ENCODE data around the gene SMAD7. TPM values are rescaled to one million over a fixed set of nuclear protein-coding genes. Genes with fewer than 3 reads are reported as not detected.

Gene SMAD7
- total and polyA plus RNA-seq, 2 experiments from 2014 or later: 11.8 to 29.8 TPM

- H3K79me2 ChIP-seq (replicated peaks; ENCODE audit: insufficient read depth): no peaks in the 10 kb centered on the region
- no peak overlapping the region for H3K27ac ChIP-seq (ENCODE audit: low read depth)
- peaks cover 13% of the 10 kb centered on the region; the same call in 1 of the 2 replicates for H3K4me1 ChIP-seq (ENCODE audit: insufficient read depth)
- peaks cover 11% of the 10 kb centered on the region for H3K27me3 Mint-ChIP-seq (ENCODE audit: insufficient read depth, low read depth, poor library complexity)
- H3K4me2 ChIP-seq: no peak overlapping the region
- DNase-seq (ENCODE audit: low spot score) (no peak), ATAC-seq (no peak)
- H3F3A ChIP-seq (replicated peaks; ENCODE audit: low read depth): no peaks in the 10 kb centered on the region
- H3K36me3 ChIP-seq (ENCODE audit: insufficient read depth): no peaks in the 10 kb centered on the region
- H3K36me3 Mint-ChIP-seq (ENCODE audit: low read depth): no peaks in the 10 kb centered on the region
- no peak overlapping the region for H3K27ac Mint-ChIP-seq
- H3K9me2 ChIP-seq (ENCODE audit: insufficient read depth): no peaks in the 10 kb centered on the region
- H4K20me1 ChIP-seq (replicated peaks; ENCODE audit: insufficient read depth): no peaks in the 10 kb centered on the region
- H3K4me1 Mint-ChIP-seq: peaks cover 24% of the 10 kb centered on the region
- TF ChIP-seq REST (IDR thresholded peaks at IDR 0.05; ENCODE audit: unreplicated experiment) (no peak), STAT1 (IDR thresholded peaks at IDR 0.05; ENCODE audit: unreplicated experiment) (no peak)
- no peak overlapping the region for H2AFZ ChIP-seq
- no peak overlapping the region for H3K4me3 Mint-ChIP-seq
- no peaks in the 10 kb centered on the region; the same call in 2 of the 3 replicates for H3K9me3 Mint-ChIP-seq
- no peak overlapping the region for H3K4me3 ChIP-seq
- H3K27me3 ChIP-seq (ENCODE audit: insufficient read depth): no peaks in the 10 kb centered on the region
Observed at GRCh38 chr18:48994926-48995835, 44.4 kb upstream of the SMAD7 start.

GRCh38 chr18:48994044-48994651, 43.4 kb upstream of the SMAD7 start:
- Histone ChIP-seq H2AFZ (no peak overlapping the region), H3K27me3 (ENCODE audit: insufficient read depth) (no peaks in the 10 kb centered on the region), H3K27ac (ENCODE audit: low read depth) (no peak overlapping the region), H3K9me2 (ENCODE audit: insufficient read depth) (no peaks in the 10 kb centered on the region), H3K79me2 (replicated peaks; ENCODE audit: insufficient read depth) (no peaks in the 10 kb centered on the region), H3K4me3 (no peak overlapping the region), H3F3A (replicated peaks; ENCODE audit: low read depth) (no peaks in the 10 kb centered on the region), H3K4me1 (ENCODE audit: insufficient read depth) (peaks cover 13% of the 10 kb centered on the region; the same call in 1 of the 2 replicates), H3K4me2 (no peak overlapping the region), H4K20me1 (replicated peaks; ENCODE audit: insufficient read depth) (no peaks in the 10 kb centered on the region), H3K36me3 (ENCODE audit: insufficient read depth) (no peaks in the 10 kb centered on the region)
- ATAC-seq: no peak
- H3K27ac Mint-ChIP-seq: no peak overlapping the region
- H3K36me3 Mint-ChIP-seq (ENCODE audit: low read depth): no peaks in the 10 kb centered on the region
- H3K27me3 Mint-ChIP-seq (ENCODE audit: insufficient read depth, low read depth, poor library complexity): peaks cover 11% of the 10 kb centered on the region
- peaks cover 24% of the 10 kb centered on the region for H3K4me1 Mint-ChIP-seq
- H3K4me3 Mint-ChIP-seq: no peak overlapping the region
- H3K9me3 Mint-ChIP-seq: no peaks in the 10 kb centered on the region; the same call in 2 of the 3 replicates
- no peak for DNase-seq (ENCODE audit: low spot score)
- TF ChIP-seq CREB1 (CRISPR knock-in tag; IDR thresholded peaks at IDR 0.05; ENCODE audit: low read depth) (no peak), STAT1 (IDR thresholded peaks at IDR 0.05; ENCODE audit: unreplicated experiment) (no peak), CTCF (conservative IDR thresholded peaks at IDR 0.05; ENCODE audit: low read depth in 2 of 2) (no peak), ZNF462 (CRISPR knock-in tag; IDR thresholded peaks at IDR 0.05) (no peak)
